Measurements from ENCODE around the gene WDR75. TPM values are rescaled to one million over a fixed set of nuclear protein-coding genes. Genes with fewer than 3 reads are reported as not detected.

Gene WDR75
- total RNA-seq, 1 donor from 2014 or later, result 24.7 TPM

DNA sequence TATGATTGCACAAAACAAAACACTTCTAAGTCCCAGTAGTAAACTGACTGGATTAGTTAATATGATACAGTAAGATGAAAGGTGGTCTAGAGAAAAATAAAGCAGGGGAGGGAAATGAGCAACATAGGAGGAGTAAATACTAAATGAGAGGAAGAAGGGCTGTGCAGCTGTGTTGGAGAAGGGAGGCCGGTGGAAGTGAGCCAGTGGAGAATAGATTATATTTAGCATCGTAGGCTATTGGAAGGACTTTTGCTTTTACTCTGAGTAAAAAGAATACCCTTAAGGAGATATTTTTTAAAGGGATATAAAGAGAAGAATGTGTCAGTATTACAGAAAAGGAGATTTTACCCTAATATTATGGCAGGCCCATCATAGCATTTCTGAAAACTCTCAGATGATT lies 12.7 kb downstream of the WDR75 start:
- peak overlapping the region; percentile 15 for H3K27ac Mint-ChIP-seq (ENCODE audit: unreplicated experiment)
- peaks cover 27% of the 10 kb centered on the region for H3K36me3 Mint-ChIP-seq (ENCODE audit: low read depth)
- no peak for DNase-seq (ENCODE audit: low spot score)
- no peak overlapping the region for H3K4me3 Mint-ChIP-seq (ENCODE audit: unreplicated experiment)
- TF ChIP-seq, protein P1, sequence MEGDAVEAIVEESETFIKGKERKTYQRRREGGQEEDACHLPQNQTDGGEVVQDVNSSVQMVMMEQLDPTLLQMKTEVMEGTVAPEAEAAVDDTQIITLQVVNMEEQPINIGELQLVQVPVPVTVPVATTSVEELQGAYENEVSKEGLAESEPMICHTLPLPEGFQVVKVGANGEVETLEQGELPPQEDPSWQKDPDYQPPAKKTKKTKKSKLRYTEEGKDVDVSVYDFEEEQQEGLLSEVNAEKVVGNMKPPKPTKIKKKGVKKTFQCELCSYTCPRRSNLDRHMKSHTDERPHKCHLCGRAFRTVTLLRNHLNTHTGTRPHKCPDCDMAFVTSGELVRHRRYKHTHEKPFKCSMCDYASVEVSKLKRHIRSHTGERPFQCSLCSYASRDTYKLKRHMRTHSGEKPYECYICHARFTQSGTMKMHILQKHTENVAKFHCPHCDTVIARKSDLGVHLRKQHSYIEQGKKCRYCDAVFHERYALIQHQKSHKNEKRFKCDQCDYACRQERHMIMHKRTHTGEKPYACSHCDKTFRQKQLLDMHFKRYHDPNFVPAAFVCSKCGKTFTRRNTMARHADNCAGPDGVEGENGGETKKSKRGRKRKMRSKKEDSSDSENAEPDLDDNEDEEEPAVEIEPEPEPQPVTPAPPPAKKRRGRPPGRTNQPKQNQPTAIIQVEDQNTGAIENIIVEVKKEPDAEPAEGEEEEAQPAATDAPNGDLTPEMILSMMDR (IDR thresholded peaks at IDR 0.05), result no peak
- H3K9me3 Mint-ChIP-seq (ENCODE audit: low read depth), result no peaks in the 10 kb centered on the region
- H3K27me3 Mint-ChIP-seq (ENCODE audit: low read depth), result no peaks in the 10 kb centered on the region
- peaks cover 3% of the 10 kb centered on the region for H3K4me1 Mint-ChIP-seq (ENCODE audit: low read depth)

DNA sequence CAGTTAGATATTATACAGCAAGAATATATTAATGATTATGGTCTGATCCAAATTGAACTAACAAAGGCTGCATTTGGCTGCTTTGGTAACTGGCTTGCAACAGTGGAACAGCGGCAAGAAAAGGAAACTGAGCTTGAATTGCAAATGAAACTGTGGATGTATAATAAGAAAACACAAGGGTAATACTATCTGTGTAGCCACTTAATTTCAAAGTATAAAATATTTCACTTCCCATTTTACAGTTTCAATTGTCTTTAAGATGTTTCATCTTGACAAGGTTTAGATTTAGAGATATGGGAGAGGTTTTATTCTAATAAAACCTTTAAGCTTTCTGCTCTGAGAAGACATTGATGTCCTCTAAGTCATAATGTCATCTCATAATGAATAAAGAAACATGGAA lies 23.8 kb downstream of the WDR75 start:
- H3K27ac Mint-ChIP-seq (ENCODE audit: unreplicated experiment), result no peak overlapping the region
- H3K36me3 Mint-ChIP-seq (ENCODE audit: low read depth), result peaks cover 23% of the 10 kb centered on the region
- peaks cover 3% of the 10 kb centered on the region for H3K4me1 Mint-ChIP-seq (ENCODE audit: low read depth)
- H3K27me3 Mint-ChIP-seq (ENCODE audit: low read depth), result no peaks in the 10 kb centered on the region
- no peak overlapping the region for H3K4me3 Mint-ChIP-seq (ENCODE audit: unreplicated experiment)
- TF ChIP-seq, protein P1 (IDR thresholded peaks at IDR 0.05), result no peak
- DNase-seq (ENCODE audit: low spot score), result no peak
- no peaks in the 10 kb centered on the region for H3K9me3 Mint-ChIP-seq (ENCODE audit: low read depth)

DNA sequence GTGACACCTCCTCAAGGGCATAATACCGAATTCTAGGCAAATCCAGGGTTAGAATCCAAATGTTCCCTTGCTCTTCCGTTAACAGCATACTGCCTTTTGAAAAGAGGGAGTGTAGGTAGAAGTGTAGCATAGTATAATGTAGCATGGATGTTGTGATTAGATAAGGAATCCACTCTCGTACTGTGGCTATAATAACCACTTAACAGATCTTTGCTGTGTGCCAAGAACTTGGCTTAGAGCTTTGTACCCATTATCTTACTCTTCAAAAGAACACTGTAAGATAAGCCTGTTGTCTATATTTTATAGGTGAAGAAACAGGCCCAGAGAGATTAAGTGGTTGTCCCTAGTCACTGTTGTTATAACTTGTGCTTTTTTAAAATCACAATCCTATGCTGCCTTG lies 24.2 kb downstream of the WDR75 start:
- Mint-ChIP-seq H3K4me1 (ENCODE audit: low read depth) (peaks cover 3% of the 10 kb centered on the region), H3K36me3 (ENCODE audit: low read depth) (peaks cover 23% of the 10 kb centered on the region), H3K4me3 (ENCODE audit: unreplicated experiment) (no peak overlapping the region), H3K27me3 (ENCODE audit: low read depth) (no peaks in the 10 kb centered on the region), H3K27ac (ENCODE audit: unreplicated experiment) (no peak overlapping the region), H3K9me3 (ENCODE audit: low read depth) (no peaks in the 10 kb centered on the region)
- no peak for DNase-seq (ENCODE audit: low spot score)
- TF ChIP-seq, protein P1 (IDR thresholded peaks at IDR 0.05), result no peak

DNA sequence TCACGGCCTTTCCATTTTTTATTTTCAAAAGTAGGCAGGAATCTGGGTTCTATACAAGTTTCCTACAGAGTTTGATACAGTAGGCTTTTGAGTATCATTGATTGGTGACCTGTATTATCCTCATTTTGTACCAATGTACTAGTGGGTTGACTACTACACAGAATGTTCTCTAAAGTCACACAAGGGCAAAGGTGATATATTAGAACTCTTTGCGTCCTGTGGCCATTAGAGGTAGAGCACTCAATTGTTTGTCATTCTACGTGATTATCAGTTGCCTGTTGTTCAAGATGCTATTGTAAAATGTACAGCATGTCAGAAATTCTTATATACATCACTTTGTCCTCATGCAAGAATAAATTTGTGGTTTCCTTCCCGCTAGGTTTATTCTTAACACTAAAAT lies 24.8 kb downstream of the WDR75 start:
- Mint-ChIP-seq H3K36me3 (ENCODE audit: low read depth) (peaks cover 26% of the 10 kb centered on the region), H3K4me3 (ENCODE audit: unreplicated experiment) (no peak overlapping the region), H3K9me3 (ENCODE audit: low read depth) (no peaks in the 10 kb centered on the region), H3K4me1 (ENCODE audit: low read depth) (peaks cover 3% of the 10 kb centered on the region), H3K27me3 (ENCODE audit: low read depth) (no peaks in the 10 kb centered on the region), H3K27ac (ENCODE audit: unreplicated experiment) (no peak overlapping the region)
- no peak for DNase-seq (ENCODE audit: low spot score)
- TF ChIP-seq, protein P1 (IDR thresholded peaks at IDR 0.05), result no peak

DNA sequence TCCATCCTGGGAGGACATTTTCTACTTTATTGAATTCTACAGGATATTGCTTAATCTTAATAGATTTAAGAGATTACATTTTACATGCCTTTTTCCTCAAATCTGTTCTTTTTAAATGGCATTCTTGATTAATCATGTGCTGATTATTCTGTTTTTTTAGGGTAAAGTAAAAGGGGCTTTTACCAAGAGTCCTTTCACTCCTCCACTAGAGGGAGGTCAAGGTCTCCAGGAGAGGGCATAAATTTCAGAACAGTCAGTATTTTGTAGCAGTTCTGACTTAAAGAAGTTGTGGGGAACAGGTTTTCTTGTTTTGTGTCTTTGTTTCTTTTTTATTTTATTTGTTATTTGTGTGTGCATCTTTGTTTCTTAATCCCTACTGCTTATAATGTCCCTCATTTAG lies 25.4 kb downstream of the WDR75 start:
- Mint-ChIP-seq H3K27me3 (ENCODE audit: low read depth) (no peaks in the 10 kb centered on the region), H3K9me3 (ENCODE audit: low read depth) (no peaks in the 10 kb centered on the region), H3K4me3 (ENCODE audit: unreplicated experiment) (no peak overlapping the region), H3K27ac (ENCODE audit: unreplicated experiment) (peak overlapping the region; percentile 8), H3K36me3 (ENCODE audit: low read depth) (peaks cover 32% of the 10 kb centered on the region), H3K4me1 (ENCODE audit: low read depth) (peaks cover 3% of the 10 kb centered on the region)
- DNase-seq (ENCODE audit: low spot score), result no peak
- TF ChIP-seq, protein P1 (IDR thresholded peaks at IDR 0.05), result peak; percentile 84

Data from chondrocyte (in vitro differentiated cells).